ENCODE data around the gene SERHL2. TPM values are rescaled to one million over a fixed set of nuclear protein-coding genes. Genes with fewer than 3 reads are reported as not detected.

SERHL2 gene
- total RNA-seq, 1 experiment from 2014 or later: 2.5 TPM

Other genes starting within 250 kb of the SERHL2 start
- gene NFAM1, start 121.6 kb upstream of the SERHL2 start, total RNA-seq (2014; rRNA removed; shearing (Covaris generic)): not detected in 2 replicates
- 18.6 and 22.6 TPM in 2 replicates for gene RRP7A, start 34.2 kb upstream of the SERHL2 start, total RNA-seq (2014; rRNA removed; shearing (Covaris generic))
- 20.7 and 23.1 TPM in 2 replicates for gene POLDIP3, start 60.9 kb downstream of the SERHL2 start, total RNA-seq (2014; rRNA removed; shearing (Covaris generic))
- not detected in 2 replicates for gene ATP5MGL, start 86.6 kb downstream of the SERHL2 start, total RNA-seq (2014; rRNA removed; shearing (Covaris generic))
- gene CYB5R3, start 95.4 kb downstream of the SERHL2 start, total RNA-seq (2014; rRNA removed; shearing (Covaris generic)): 65.2 and 65.6 TPM in 2 replicates
- gene A4GALT, start 166.9 kb downstream of the SERHL2 start, total RNA-seq (2014; rRNA removed; shearing (Covaris generic)): 3.2 and 3.9 TPM in 2 replicates